A673 (cell line): ENCODE results near the gene LDLRAD3. TPM values are rescaled to one million over a fixed set of nuclear protein-coding genes. Genes with fewer than 3 reads are reported as not detected.

ENCODE experiments used
- BruUV-seq: library from RNA; stranded (reverse); fragments of 400-500 nt; replicated peaks from 2 replicates; lab custom pipeline; 2021; lab: Mats Ljungman, UMichigan
- CTCF ChIA-PET: fragments of 300-600 bp; sonication (Branson Sonifier 250); formaldehyde crosslinking; loops from one replicate; lab custom pipeline; 2022; ENCODE audit warnings: antibody characterized with exemption; lab: Charles Lee
- POLR2A ChIA-PET: fragments of 300-600 bp; sonication (Branson Sonifier 250); formaldehyde crosslinking; loops from one replicate; lab custom pipeline; 2022; ENCODE audit warnings: antibody characterized with exemption; ENCODE audit not compliant: low non-redundant PET; lab: Charles Lee
- DNase-seq: peaks from one replicate; pipeline ENCODE4 v3.0.0-alpha.2; 2015; ENCODE audit warnings: low spot score
- H3K27ac ChIP-seq: fragments of 200-600 bp; sonication (generic); 2 replicates; pipeline ENCODE4 v1.5.1; 2016; ENCODE audit warnings: mixed run types, low read depth, mild to moderate bottlenecking, mixed read lengths, antibody characterized with exemption, low read length; ENCODE audit not compliant: poor library complexity, severe bottlenecking
- H3K27me3 ChIP-seq: fragments of 200-600 bp; sonication (generic); replicated peaks from 2 replicates; pipeline ENCODE4 v1.6.1; 2017; ENCODE audit warnings: mixed run types, low read depth, mild to moderate bottlenecking, mixed read lengths, antibody characterized with exemption, low read length; ENCODE audit not compliant: insufficient read depth, poor library complexity
- H3K36me3 ChIP-seq: fragments of 200-600 bp; sonication (generic); 2 replicates; pipeline ENCODE4 v1.6.1; 2016; ENCODE audit warnings: mixed run types, mild to moderate bottlenecking, mixed read lengths, antibody characterized with exemption, low read length; ENCODE audit not compliant: insufficient read depth, poor library complexity, severe bottlenecking
- H3K4me1 ChIP-seq: fragments of 200-600 bp; sonication (generic); 2 replicates; pipeline ENCODE4 v1.6.1; 2017; ENCODE audit warnings: mixed run types, mild to moderate bottlenecking, mixed read lengths, antibody characterized with exemption, low read length; ENCODE audit not compliant: insufficient read depth, poor library complexity, severe bottlenecking
- H3K4me3 ChIP-seq: fragments of 200-600 bp; sonication (generic); 2 replicates; pipeline ENCODE4 v1.5.1; 2016; ENCODE audit warnings: low read depth, mixed run types, mild to moderate bottlenecking, mixed read lengths, low read length; ENCODE audit not compliant: poor library complexity, severe bottlenecking
- H3K9me3 ChIP-seq: fragments of 200-600 bp; sonication (generic); 2 replicates; pipeline ENCODE4 v1.6.1; 2016; ENCODE audit warnings: mixed run types, low read depth, mild to moderate bottlenecking, mixed read lengths, antibody characterized with exemption, low read length; ENCODE audit not compliant: poor library complexity, severe bottlenecking
- EZH2 ChIP-seq: fragments of 200-600 bp; sonication (generic); IDR thresholded peaks from 2 replicates; pipeline ENCODE4 v1.6.1; 2017; ENCODE audit warnings: borderline replicate concordance, low read depth, mild to moderate bottlenecking, mixed read lengths, antibody characterized with exemption, low read length; ENCODE audit not compliant: poor library complexity, severe bottlenecking
- intact Hi-C: fragments of 100-400 bp; cut with micrococcal nuclease; formaldehyde crosslinking; loops from one replicate; pipeline ENCODE4 v1.10.0; 2022; ENCODE audit not compliant: unreplicated experiment
- total RNA-seq: library from RNA; stranded (reverse); gene quantifications from 2 replicates; pipeline ENCODE4 v1.2.3, GENCODE V29; 2021
- TF ChIP-seq, protein P1 (sequence below): fragments of 300-800, 200-600 bp; sonication (generic); conservative IDR thresholded peaks from 2 replicates; pipeline ENCODE4 v1.5.1; 2017; ENCODE audit warnings: low read depth, mild to moderate bottlenecking, antibody characterized with exemption, low read length, moderate library complexity, mixed read lengths

LDLRAD3 gene
- total RNA-seq, 1 experiment from 2014 or later: 13.1 TPM

DNA sequence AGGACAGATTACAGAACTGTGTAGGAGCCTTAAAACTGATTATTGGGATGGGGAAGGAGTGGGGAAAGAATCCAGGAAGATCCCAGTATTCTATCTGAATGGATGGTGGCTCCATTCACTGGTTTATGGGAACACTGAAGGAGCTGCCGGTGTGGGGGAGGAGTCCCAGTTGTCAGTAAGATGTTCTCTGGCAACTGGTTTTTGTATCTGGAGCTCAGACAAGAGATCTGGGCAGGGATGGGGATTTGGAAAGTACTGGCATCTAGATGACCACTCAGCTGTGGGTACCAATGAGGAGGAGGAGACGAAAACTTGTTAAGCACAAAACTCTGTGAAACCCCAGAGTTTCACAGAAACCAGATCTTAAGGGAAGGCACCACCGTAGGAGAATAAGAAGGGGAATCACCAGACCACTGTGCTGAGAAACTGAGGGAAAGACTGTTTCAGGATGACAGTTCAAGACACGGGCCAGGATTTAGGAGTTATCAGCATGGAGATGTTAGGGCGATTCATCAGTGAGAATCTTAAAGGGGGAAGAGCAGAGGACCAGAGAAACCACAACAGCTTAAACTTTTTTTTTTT lies 28.1 kb downstream of the LDLRAD3 start:
- Histone ChIP-seq H3K27me3 (no peaks in the 10 kb centered on the region), H3K36me3 (no peaks in the 10 kb centered on the region), H3K27ac (no peak overlapping the region), H3K9me3 (no peaks in the 10 kb centered on the region), H3K4me1 (peaks cover 5% of the 10 kb centered on the region), H3K4me3 (no peak overlapping the region)
- intact Hi-C loops: no loop called here
- ChIA-PET CTCF (no interaction called here), POLR2A (no interaction called here)
- DNase-seq: no peak
- TF ChIP-seq EZH2: no peak
- TF ChIP-seq, protein P1, sequence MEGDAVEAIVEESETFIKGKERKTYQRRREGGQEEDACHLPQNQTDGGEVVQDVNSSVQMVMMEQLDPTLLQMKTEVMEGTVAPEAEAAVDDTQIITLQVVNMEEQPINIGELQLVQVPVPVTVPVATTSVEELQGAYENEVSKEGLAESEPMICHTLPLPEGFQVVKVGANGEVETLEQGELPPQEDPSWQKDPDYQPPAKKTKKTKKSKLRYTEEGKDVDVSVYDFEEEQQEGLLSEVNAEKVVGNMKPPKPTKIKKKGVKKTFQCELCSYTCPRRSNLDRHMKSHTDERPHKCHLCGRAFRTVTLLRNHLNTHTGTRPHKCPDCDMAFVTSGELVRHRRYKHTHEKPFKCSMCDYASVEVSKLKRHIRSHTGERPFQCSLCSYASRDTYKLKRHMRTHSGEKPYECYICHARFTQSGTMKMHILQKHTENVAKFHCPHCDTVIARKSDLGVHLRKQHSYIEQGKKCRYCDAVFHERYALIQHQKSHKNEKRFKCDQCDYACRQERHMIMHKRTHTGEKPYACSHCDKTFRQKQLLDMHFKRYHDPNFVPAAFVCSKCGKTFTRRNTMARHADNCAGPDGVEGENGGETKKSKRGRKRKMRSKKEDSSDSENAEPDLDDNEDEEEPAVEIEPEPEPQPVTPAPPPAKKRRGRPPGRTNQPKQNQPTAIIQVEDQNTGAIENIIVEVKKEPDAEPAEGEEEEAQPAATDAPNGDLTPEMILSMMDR: no peak
- BruUV-seq: no TSS peak

DNA sequence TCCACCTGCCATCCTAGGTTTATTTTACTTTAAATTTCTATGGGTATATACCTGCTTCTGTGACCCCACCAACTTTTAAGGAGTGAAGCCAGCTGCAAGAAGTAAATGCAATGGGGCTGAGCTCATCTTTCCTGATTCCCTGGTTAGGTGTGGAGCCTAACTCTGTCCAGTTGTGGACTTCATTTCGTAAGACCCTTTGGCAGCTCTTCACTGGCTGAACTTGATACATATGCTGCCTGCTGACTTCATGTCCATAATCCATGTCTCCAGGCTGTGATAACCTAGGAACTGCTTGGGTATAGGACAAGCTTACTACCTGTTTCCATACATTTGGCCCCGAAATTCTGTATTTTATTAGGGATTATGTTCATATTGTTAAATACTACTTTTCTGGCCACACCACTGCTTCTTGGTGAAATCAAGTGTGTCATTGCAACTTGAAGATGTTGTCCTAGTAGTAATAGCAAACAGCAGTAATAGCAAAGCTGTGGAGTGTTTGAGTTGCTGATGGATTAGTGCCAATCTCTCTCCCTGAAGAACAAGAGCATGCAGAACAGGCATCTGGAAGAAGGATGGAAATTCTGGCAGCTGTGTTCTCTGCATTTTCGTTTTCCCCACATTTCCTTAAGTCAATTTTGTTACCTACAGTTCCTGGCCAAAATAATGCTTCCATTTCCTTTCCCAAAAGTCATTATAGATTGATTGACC lies 31.2 kb downstream of the LDLRAD3 start:
- CTCF ChIA-PET: no interaction called here
- Histone ChIP-seq H3K27ac (no peak overlapping the region), H3K4me3 (no peak overlapping the region), H3K36me3 (no peaks in the 10 kb centered on the region), H3K4me1 (no peaks in the 10 kb centered on the region), H3K27me3 (no peaks in the 10 kb centered on the region), H3K9me3 (no peaks in the 10 kb centered on the region)
- intact Hi-C loops: no loop called here
- BruUV-seq: no TSS peak
- no peak for TF ChIP-seq EZH2
- TF ChIP-seq, protein P1: no peak
- DNase-seq: no peak
- POLR2A ChIA-PET: interaction anchor here (0.6 kb wide), 1 partner anchor 22 kb away, joined by 3 read pairs; no protein-coding TSS in a partner anchor

DNA sequence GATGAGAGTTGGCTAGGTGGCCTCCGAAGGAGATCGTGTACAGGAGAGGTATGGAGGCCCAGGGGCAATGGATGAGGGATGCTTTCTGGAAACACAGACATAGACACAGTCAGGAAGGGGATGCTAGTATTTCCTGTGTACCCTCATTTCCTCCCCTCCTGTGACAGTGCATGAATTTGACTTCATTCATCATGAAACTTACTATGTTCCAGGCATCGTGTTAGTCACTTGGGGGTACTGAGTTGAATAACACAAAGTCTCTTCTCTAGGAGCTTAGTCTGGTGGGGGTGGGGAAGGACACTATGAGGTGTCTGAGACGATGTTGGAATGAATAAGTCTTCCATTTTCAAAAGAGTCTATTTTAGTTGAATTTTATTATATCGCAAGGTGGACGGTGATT lies 32.6 kb downstream of the LDLRAD3 start:
- no peak for TF ChIP-seq EZH2
- TF ChIP-seq, protein P1: no peak
- BruUV-seq: no TSS peak
- no peaks in the 10 kb centered on the region for H3K9me3 ChIP-seq
- H3K4me1 ChIP-seq: no peaks in the 10 kb centered on the region
- H3K36me3 ChIP-seq: no peaks in the 10 kb centered on the region
- DNase-seq: no peak
- ChIA-PET POLR2A (interaction anchor here (0.6 kb wide), 1 partner anchor 904 kb away, joined by 3 read pairs; no protein-coding TSS in a partner anchor), CTCF (no interaction called here)
- no peak overlapping the region for H3K27ac ChIP-seq
- no peak overlapping the region for H3K4me3 ChIP-seq
- H3K27me3 ChIP-seq: no peaks in the 10 kb centered on the region
- intact Hi-C loops: no loop called here
